ENCODE data around the gene HNF1A. TPM values are rescaled to one million over a fixed set of nuclear protein-coding genes. Genes with fewer than 3 reads are reported as not detected.

The HNF1A gene
- total RNA-seq, 4 donors from 2014 or later, result not detected

DNA sequence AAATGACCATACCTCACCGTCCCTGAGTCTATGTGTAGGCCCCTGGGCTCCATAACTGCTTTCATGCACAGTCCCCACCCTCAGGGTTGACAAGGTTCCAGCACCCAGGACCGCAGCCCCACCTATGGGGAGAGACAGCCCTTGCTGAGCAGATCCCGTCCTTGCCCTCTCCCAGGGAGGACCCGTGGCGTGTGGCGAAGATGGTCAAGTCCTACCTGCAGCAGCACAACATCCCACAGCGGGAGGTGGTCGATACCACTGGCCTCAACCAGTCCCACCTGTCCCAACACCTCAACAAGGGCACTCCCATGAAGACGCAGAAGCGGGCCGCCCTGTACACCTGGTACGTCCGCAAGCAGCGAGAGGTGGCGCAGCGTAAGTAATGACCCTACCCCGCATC, 10.3 kb downstream of the HNF1A start:
- TF ChIP-seq POLR2A (IDR thresholded peaks at IDR 0.05) (no peak), EP300 (IDR thresholded peaks at IDR 0.05) (no peak), CTCF (IDR thresholded peaks at IDR 0.05) (no peak)
- WGBS, 2 donors, result 90 to 93% methylated on average over 13 to 17 of the region's 17 CpGs
- DNase-seq (ENCODE audit: low spot score in 2 of 2), result no peak

GRCh38 chr12:120989687-120990086, 11.3 kb downstream of the HNF1A start:
- Histone ChIP-seq H3K27me3 (no peaks in the 10 kb centered on the region), H3K4me1 (no peaks in the 10 kb centered on the region), H3K27ac (no peak overlapping the region), H3K36me3 (no peaks in the 10 kb centered on the region), H3K9me3 (no peaks in the 10 kb centered on the region), H3K4me3 (no peak overlapping the region)
- TF ChIP-seq CTCF (IDR thresholded peaks at IDR 0.05) (no peak), EP300 (IDR thresholded peaks at IDR 0.05) (no peak), POLR2A (IDR thresholded peaks at IDR 0.05) (no peak)
- WGBS, 2 donors, result 88 to 90% methylated on average over 3 of the region's 3 CpGs
- DNase-seq (ENCODE audit: low spot score in 2 of 2), result no peak

More for the DNA sequence above, 10.3 kb downstream of the HNF1A start:
- no peak overlapping the region for H3K27ac ChIP-seq
- H3K9me3 ChIP-seq, result no peaks in the 10 kb centered on the region
- no peaks in the 10 kb centered on the region for H3K36me3 ChIP-seq
- H3K4me1 ChIP-seq, result no peaks in the 10 kb centered on the region
- H3K27me3 ChIP-seq, result no peaks in the 10 kb centered on the region
- no peak overlapping the region for H3K4me3 ChIP-seq

DNA sequence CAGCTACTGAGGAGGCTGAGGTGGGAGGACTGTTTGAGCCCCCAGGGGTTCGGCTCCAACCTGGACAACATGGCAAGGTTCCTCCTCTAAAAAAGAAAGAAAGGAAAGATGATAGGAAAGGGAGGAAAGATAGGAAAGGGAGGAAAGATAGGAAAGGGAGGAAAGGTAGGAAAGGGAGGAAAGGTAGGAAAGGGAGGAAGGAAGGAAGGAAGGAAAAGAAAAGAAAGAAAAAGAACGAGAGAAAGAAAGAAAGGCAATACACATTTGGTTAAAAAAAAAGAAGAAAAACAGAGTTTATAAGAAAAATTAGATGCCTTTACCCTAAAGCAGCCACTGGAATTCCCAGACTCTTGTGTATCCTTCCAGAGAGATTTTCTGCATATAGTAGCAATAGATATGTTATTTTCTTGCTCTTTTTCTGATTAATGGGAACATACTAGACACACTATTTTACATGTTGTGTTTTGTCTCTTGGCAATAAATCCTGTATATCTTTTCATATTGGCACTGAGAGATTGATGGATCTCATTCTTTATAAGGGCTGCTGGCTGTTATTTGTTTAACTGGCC, 12.2 kb downstream of the HNF1A start:
- H3K27ac ChIP-seq, result no peak overlapping the region
- 74 to 82% methylated on average over 2 of the region's 2 CpGs for WGBS, 2 donors
- H3K9me3 ChIP-seq, result no peaks in the 10 kb centered on the region
- no peak for DNase-seq (ENCODE audit: low spot score in 2 of 2)
- H3K36me3 ChIP-seq, result no peaks in the 10 kb centered on the region
- H3K27me3 ChIP-seq, result no peaks in the 10 kb centered on the region
- no peaks in the 10 kb centered on the region for H3K4me1 ChIP-seq
- TF ChIP-seq POLR2A (IDR thresholded peaks at IDR 0.05) (no peak), CTCF (IDR thresholded peaks at IDR 0.05) (no peak), EP300 (IDR thresholded peaks at IDR 0.05) (no peak)
- no peak overlapping the region for H3K4me3 ChIP-seq

- no peaks in the 10 kb centered on the region for H3K9me3 ChIP-seq
- H3K36me3 ChIP-seq, result no peaks in the 10 kb centered on the region
- DNase-seq (ENCODE audit: low spot score in 2 of 2), result no peak
- H3K27me3 ChIP-seq, result no peaks in the 10 kb centered on the region
- no peak for TF ChIP-seq POLR2A (IDR thresholded peaks at IDR 0.05)
- TF ChIP-seq CTCF (IDR thresholded peaks at IDR 0.05), result no peak
- no peak for TF ChIP-seq EP300 (IDR thresholded peaks at IDR 0.05)
- no peak overlapping the region for H3K27ac ChIP-seq
- no peaks in the 10 kb centered on the region for H3K4me1 ChIP-seq
- no peak overlapping the region for H3K4me3 ChIP-seq
These were observed 13.6 kb downstream of the HNF1A start for GRCh38 chr12:120991965-120992364.

DNA sequence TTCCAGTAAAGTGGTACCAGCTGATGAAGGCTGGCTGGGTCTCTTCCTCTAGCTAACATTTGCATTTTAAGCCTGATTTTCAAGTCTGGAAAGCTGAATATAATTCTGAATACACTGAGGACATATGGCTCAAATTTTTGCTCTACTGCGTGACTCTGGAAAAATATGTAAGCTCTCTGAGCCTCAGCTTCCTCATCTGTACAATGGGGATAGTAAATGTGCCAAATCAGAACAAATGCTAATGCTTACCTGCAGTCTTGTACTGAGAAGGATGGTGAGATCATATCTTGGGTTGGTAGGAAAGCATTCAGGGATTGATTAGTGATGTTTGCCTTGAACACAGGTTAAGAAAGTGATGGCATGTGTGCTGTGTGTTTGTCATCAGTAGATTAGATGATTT, 14.6 kb downstream of the HNF1A start:
- Histone ChIP-seq H3K27ac (no peak overlapping the region), H3K4me3 (no peak overlapping the region), H3K4me1 (no peaks in the 10 kb centered on the region), H3K36me3 (no peaks in the 10 kb centered on the region), H3K27me3 (peaks cover 0 to 7% of the 10 kb centered on the region in 2 donors), H3K9me3 (no peaks in the 10 kb centered on the region)
- WGBS, 2 donors, result 87 to 96% methylated on average over 1 of the region's 1 CpG
- no peak for TF ChIP-seq EP300 (IDR thresholded peaks at IDR 0.05)
- no peak for TF ChIP-seq CTCF (IDR thresholded peaks at IDR 0.05)
- TF ChIP-seq POLR2A (IDR thresholded peaks at IDR 0.05), result no peak
- DNase-seq (ENCODE audit: low spot score in 2 of 2), result no peak
